GM21737 (cell line): ENCODE measurements around the gene ST6GALNAC2.
A peak's percentile ranks its signal among the peaks of the same experiment; 100 is the strongest.
"Not testable (repeated sequence)": the region's sequence is repeated elsewhere in the genome, so short reads cannot be mapped to it uniquely, and the experiment has no call there.

Source experiments
- ATAC-seq: cut with Tn5 transposase; IDR thresholded peaks from one replicate; pipeline ENCODE4 v1.9.1; 2021; ENCODE audit warnings: mild to moderate bottlenecking, moderate library complexity; ENCODE audit not compliant: unreplicated experiment

Gene ST6GALNAC2

GRCh38 chr17:76585649-76586593, at the start of gene ST6GALNAC2:
ST6GALNAC2 (minus strand) TSS chr17:76585860; CDS start chr17:76585808, 52 bp downstream.
- no peak for ATAC-seq

GRCh38 chr17:76635039-76635438, 49.4 kb upstream of the ST6GALNAC2 start:
- ATAC-seq = no peak

GRCh38 chr17:76633628-76634328, 48.1 kb upstream of the ST6GALNAC2 start:
- ATAC-seq = no peak

- ATAC-seq = no peak
These were observed 46.3 kb upstream of the ST6GALNAC2 start for GRCh38 chr17:76631821-76632565.

GRCh38 chr17:76630151-76630550, 44.5 kb upstream of the ST6GALNAC2 start:
- no peak for ATAC-seq

GRCh38 chr17:76627510-76627909, 41.9 kb upstream of the ST6GALNAC2 start:
- no peak for ATAC-seq

GRCh38 chr17:76626442-76626841, 40.8 kb upstream of the ST6GALNAC2 start:
- no peak for ATAC-seq

- no peak for ATAC-seq
These were observed 39.8 kb upstream of the ST6GALNAC2 start for GRCh38 chr17:76625496-76625895.

- peak; percentile 59 for ATAC-seq
These were observed 37.8 kb upstream of the ST6GALNAC2 start for GRCh38 chr17:76623271-76624146.

- no peak for ATAC-seq
These were observed 32.2 kb upstream of the ST6GALNAC2 start for GRCh38 chr17:76617838-76618237.

GRCh38 chr17:76614912-76615617, 29.4 kb upstream of the ST6GALNAC2 start:
- ATAC-seq = no peak

- ATAC-seq = not testable (repeated sequence)
These were observed 28.6 kb upstream of the ST6GALNAC2 start for GRCh38 chr17:76614064-76614759.

GRCh38 chr17:76612977-76613851, 27.6 kb upstream of the ST6GALNAC2 start:
- ATAC-seq = no peak

GRCh38 chr17:76612465-76612864, 26.8 kb upstream of the ST6GALNAC2 start:
- ATAC-seq = no peak

GRCh38 chr17:76611758-76612157, 26.1 kb upstream of the ST6GALNAC2 start:
- ATAC-seq = no peak

GRCh38 chr17:76611080-76611749, 25.6 kb upstream of the ST6GALNAC2 start:
- not testable (repeated sequence) for ATAC-seq

GRCh38 chr17:76606685-76607084, 21.0 kb upstream of the ST6GALNAC2 start:
- not testable (repeated sequence) for ATAC-seq
